Loucy (cell line): ENCODE measurements around the gene CD320.
"Not testable (repeated sequence)": the region's sequence is repeated elsewhere in the genome, so short reads cannot be mapped to it uniquely, and the experiment has no call there.

Source experiments
- H2AFZ ChIP-seq: fragments of 200-600 bp; sonication (generic); 2 replicates; pipeline ENCODE4 v1.6.0; 2016; ENCODE audit warnings: antibody characterized with exemption, mild to moderate bottlenecking, low read length, moderate library complexity
- H3F3A ChIP-seq: fragments of 200-600 bp; 2 replicates; pipeline ENCODE4 v1.6.0; 2016; ENCODE audit warnings: antibody characterized with exemption, low read depth, mild to moderate bottlenecking
- H3K27me3 ChIP-seq: fragments of 200-600 bp; sonication (generic); 2 replicates; pipeline ENCODE4 v1.6.1; 2014; ENCODE audit warnings: low read length, mild to moderate bottlenecking; ENCODE audit not compliant: insufficient read depth, poor library complexity, severe bottlenecking
- H3K36me3 ChIP-seq: fragments of 200-600 bp; sonication (generic); 2 replicates; pipeline ENCODE4 v1.6.1; 2016; ENCODE audit warnings: low read length; ENCODE audit not compliant: insufficient read depth
- H3K4me1 ChIP-seq: fragments of 200-600 bp; sonication (generic); 2 replicates; pipeline ENCODE4 v1.5.1; 2014; ENCODE audit warnings: low read length, mild to moderate bottlenecking; ENCODE audit not compliant: insufficient read depth, poor library complexity, severe bottlenecking
- H3K4me2 ChIP-seq: fragments of 200-600 bp; sonication (generic); 2 replicates; pipeline ENCODE4 v1.6.0; 2014; ENCODE audit warnings: antibody characterized with exemption, low read length, low read depth, mild to moderate bottlenecking; ENCODE audit not compliant: poor library complexity, severe bottlenecking
- H3K4me3 ChIP-seq: fragments of 200-600 bp; sonication (generic); 2 replicates; pipeline ENCODE4 v1.5.1; 2014; ENCODE audit warnings: low read length, mild to moderate bottlenecking, mixed read lengths; ENCODE audit not compliant: poor library complexity, severe bottlenecking
- H3K79me2 ChIP-seq: fragments of 200-600 bp; sonication (generic); 2 replicates; pipeline ENCODE4 v1.6.1; 2014; ENCODE audit warnings: low read length; ENCODE audit not compliant: insufficient read depth
- H3K9ac ChIP-seq: fragments of 200-600 bp; sonication (generic); 2 replicates; pipeline ENCODE4 v1.6.0; 2014; ENCODE audit warnings: mild to moderate bottlenecking, low read depth, low read length, moderate library complexity; ENCODE audit not compliant: poor library complexity, severe bottlenecking
- H3K9me2 ChIP-seq: fragments of 200-600 bp; sonication (generic); replicated peaks from 2 replicates; pipeline ENCODE4 v1.6.1; 2016; ENCODE audit warnings: low read depth, low read length, mixed read lengths
- H3K9me3 ChIP-seq: fragments of 200-600 bp; sonication (generic); 2 replicates; pipeline ENCODE4 v1.6.1; 2014; ENCODE audit warnings: mild to moderate bottlenecking, antibody characterized with exemption, low read length, low read depth; ENCODE audit not compliant: insufficient read depth
- H4K20me1 ChIP-seq: fragments of 200-600 bp; sonication (generic); 2 replicates; pipeline ENCODE4 v1.6.0; 2014; ENCODE audit warnings: antibody characterized with exemption, low read length, mild to moderate bottlenecking; ENCODE audit not compliant: insufficient read depth, poor library complexity, severe bottlenecking
- CTCF ChIP-seq: fragments of 200-600 bp; sonication (generic); conservative IDR thresholded peaks from 2 replicates; pipeline ENCODE4 v1.5.1; 2014; ENCODE audit warnings: mild to moderate bottlenecking, antibody characterized with exemption, low read length
- EZH2phosphoT487 ChIP-seq: fragments of 200-600 bp; IDR thresholded peaks from 2 replicates; pipeline ENCODE4 v1.6.1; 2018; ENCODE audit warnings: antibody characterized with exemption, mild to moderate bottlenecking, moderate library complexity, borderline replicate concordance

CD320 gene

GRCh38 chr19:8342684-8343482 lies 34.7 kb upstream of the CD320 start, which contains the start of gene KANK3:
Gene KANK3, minus strand, starts transcription at chr19:8343262. Its CDS starts 5,434 bp downstream, at chr19:8337828.
- no peak for TF ChIP-seq EZH2phosphoT487
- no peak for TF ChIP-seq CTCF
- H3K27me3 ChIP-seq = no peaks in the 10 kb centered on the region
- no peaks in the 10 kb centered on the region for H3K36me3 ChIP-seq
- peak within 1 kb of the TSS; percentile 68 for H3K4me3 ChIP-seq
- no peaks in the 10 kb centered on the region for H4K20me1 ChIP-seq
- peak within 1 kb of the TSS; percentile 57 for H3K4me2 ChIP-seq
- H3K9ac ChIP-seq = no peak within 1 kb of the TSS
- H3K9me2 ChIP-seq = no peaks in the 10 kb centered on the region
- no peaks in the 10 kb centered on the region for H3K79me2 ChIP-seq
- peaks cover 4% of the 10 kb centered on the region for H3K4me1 ChIP-seq
- H3K9me3 ChIP-seq = no peaks in the 10 kb centered on the region
- no peaks in the 10 kb centered on the region for H3F3A ChIP-seq
- H2AFZ ChIP-seq = peak within 1 kb of the TSS; percentile 74

GRCh38 chr19:8342316-8342683 lies 34.1 kb upstream of the CD320 start:
- H3K4me3 ChIP-seq = no peak overlapping the region
- H3K9ac ChIP-seq = no peak overlapping the region
- no peak for TF ChIP-seq CTCF
- TF ChIP-seq EZH2phosphoT487 = no peak

GRCh38 chr19:8341504-8341903 lies 33.3 kb upstream of the CD320 start:
- H3K9me2 ChIP-seq, H4K20me1 ChIP-seq, H2AFZ ChIP-seq, H3K4me2 ChIP-seq, H3K36me3 ChIP-seq, H3K9ac ChIP-seq, H3K9me3 ChIP-seq, H3K27me3 ChIP-seq, H3K79me2 ChIP-seq, H3K4me1 ChIP-seq, H3F3A ChIP-seq, H3K4me3 ChIP-seq: not testable (repeated sequence)

More at GRCh38 chr19:8342316-8342683, 34.1 kb upstream of the CD320 start:
- Histone ChIP-seq H3K27me3 (no peaks in the 10 kb centered on the region), H3K4me2 (no peak overlapping the region), H3K79me2 (no peaks in the 10 kb centered on the region), H3F3A (no peaks in the 10 kb centered on the region), H3K36me3 (no peaks in the 10 kb centered on the region), H3K4me1 (peaks cover 4% of the 10 kb centered on the region), H3K9me2 (no peaks in the 10 kb centered on the region), H2AFZ (no peak overlapping the region), H4K20me1 (no peaks in the 10 kb centered on the region), H3K9me3 (no peaks in the 10 kb centered on the region)
